ENCODE data around the gene STRN3.
"Not testable (repeated sequence)": the region's sequence is repeated elsewhere in the genome, so short reads cannot be mapped to it uniquely, and the experiment has no call there.

The STRN3 gene, protein sequence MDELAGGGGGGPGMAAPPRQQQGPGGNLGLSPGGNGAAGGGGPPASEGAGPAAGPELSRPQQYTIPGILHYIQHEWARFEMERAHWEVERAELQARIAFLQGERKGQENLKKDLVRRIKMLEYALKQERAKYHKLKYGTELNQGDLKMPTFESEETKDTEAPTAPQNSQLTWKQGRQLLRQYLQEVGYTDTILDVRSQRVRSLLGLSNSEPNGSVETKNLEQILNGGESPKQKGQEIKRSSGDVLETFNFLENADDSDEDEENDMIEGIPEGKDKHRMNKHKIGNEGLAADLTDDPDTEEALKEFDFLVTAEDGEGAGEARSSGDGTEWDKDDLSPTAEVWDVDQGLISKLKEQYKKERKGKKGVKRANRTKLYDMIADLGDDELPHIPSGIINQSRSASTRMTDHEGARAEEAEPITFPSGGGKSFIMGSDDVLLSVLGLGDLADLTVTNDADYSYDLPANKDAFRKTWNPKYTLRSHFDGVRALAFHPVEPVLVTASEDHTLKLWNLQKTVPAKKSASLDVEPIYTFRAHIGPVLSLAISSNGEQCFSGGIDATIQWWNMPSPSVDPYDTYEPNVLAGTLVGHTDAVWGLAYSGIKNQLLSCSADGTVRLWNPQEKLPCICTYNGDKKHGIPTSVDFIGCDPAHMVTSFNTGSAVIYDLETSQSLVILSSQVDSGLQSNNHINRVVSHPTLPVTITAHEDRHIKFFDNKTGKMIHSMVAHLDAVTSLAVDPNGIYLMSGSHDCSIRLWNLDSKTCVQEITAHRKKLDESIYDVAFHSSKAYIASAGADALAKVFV

DNA sequence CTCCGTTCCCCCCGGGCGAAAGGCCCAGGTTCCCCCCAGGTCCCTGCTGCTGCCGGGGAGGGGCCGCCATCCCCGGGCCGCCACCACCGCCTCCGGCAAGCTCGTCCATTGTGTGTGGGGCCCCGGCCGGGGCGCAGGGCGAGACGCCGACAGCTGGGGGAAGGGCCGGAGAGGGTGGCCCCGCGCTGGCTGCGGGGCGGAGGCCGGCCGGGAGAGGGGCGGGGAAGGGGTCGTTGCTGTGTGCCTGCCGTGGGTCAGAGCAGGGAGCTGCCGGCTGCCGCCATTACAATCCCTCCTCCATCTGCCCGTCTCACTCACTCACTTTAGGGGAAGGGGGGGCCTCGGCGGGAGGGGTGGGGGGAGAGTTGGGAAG, at the start of gene STRN3:
STRN3 (minus strand) TSS at position 303 of the 373 bp plus-strand sequence; CDS start at position 109, 194 bp downstream.
- no peaks in the 10 kb centered on the region; the same call in 1 of the 2 replicates for H3K36me3 ChIP-seq (ENCODE audit: insufficient read depth, low read length)
- H3K4me1 ChIP-seq (ENCODE audit: insufficient read depth, low read length), result peaks cover 7% of the 10 kb centered on the region; the same call in 1 of the 2 replicates
- H3K9me3 ChIP-seq (ENCODE audit: control insufficient read depth, insufficient read depth, low read length), result no peaks in the 10 kb centered on the region
- peak within 1 kb of the TSS; percentile 94 for H3K9ac ChIP-seq (ENCODE audit: low read depth, low read length)

DNA sequence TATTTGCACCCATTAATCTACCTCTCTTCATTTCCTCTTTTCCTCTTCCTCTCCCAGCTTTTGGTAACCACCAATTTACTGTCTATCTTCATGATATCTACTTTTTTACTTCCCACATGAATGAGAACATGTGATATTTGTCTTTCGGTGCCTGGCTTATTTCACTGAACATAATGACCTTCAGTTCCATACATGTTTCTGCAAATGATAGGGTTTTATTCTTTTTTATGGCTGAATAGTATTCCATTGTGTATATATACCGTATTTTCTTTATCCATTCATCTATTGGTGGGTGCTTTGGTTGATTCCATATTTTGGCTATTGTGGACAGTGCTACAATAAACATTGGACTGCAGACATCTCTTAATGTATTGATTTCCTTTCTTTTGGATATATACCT, 49.0 kb upstream of the STRN3 start:
- Histone ChIP-seq H3K9me3 (ENCODE audit: control insufficient read depth, insufficient read depth, low read length) (no peaks in the 10 kb centered on the region), H3K36me3 (ENCODE audit: insufficient read depth, low read length) (no peaks in the 10 kb centered on the region; the same call in 1 of the 2 replicates), H3K9ac (ENCODE audit: low read depth, low read length) (no peak overlapping the region), H3K4me1 (ENCODE audit: insufficient read depth, low read length) (no peaks in the 10 kb centered on the region)

DNA sequence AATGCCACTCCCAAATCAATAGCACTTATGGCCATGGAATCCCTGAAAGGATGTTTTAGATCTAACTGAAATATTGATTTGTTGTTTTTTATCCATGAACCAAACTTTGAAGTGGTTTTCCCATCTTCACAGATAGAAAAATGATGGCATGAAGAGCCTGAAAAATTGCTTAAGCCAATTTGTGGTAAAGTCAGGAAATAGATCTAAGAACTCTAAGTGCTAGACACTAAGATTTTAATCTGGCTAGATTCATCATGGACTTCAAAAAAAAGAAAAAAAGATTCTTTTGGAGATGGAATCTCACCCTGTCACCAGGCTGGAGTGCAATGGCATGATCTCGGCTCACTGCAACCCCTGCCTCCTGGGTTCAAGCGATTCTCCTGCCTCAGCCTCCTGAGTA, 45.0 kb upstream of the STRN3 start:
- no peaks in the 10 kb centered on the region; the same call in 1 of the 2 replicates for H3K36me3 ChIP-seq (ENCODE audit: insufficient read depth, low read length)
- no peaks in the 10 kb centered on the region for H3K4me1 ChIP-seq (ENCODE audit: insufficient read depth, low read length)
- H3K9me3 ChIP-seq (ENCODE audit: control insufficient read depth, insufficient read depth, low read length), result no peaks in the 10 kb centered on the region
- H3K9ac ChIP-seq (ENCODE audit: low read depth, low read length), result no peak overlapping the region

DNA sequence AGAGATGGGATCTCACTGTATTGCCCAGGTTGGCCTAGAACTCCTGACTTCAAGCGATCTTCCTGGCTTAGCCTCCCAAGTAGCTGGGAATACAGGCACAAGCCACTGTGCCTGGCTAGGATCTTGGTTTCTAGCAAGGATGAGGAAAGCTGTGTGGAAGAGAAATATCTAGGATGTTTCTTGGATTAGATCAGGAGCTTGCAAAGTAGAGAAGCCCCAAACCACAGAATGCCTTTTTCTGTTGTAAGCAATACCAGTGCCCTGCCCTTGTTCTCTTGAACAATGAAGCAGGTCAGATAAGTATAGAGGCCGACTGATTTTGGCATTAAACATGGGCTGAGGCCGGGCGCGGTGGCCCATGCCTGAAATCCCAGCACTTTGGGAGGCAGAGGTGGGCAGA, 44.3 kb upstream of the STRN3 start:
- Histone ChIP-seq H3K36me3 (ENCODE audit: insufficient read depth, low read length) (no peaks in the 10 kb centered on the region; the same call in 1 of the 2 replicates), H3K4me1 (ENCODE audit: insufficient read depth, low read length) (no peaks in the 10 kb centered on the region), H3K9me3 (ENCODE audit: control insufficient read depth, insufficient read depth, low read length) (no peaks in the 10 kb centered on the region), H3K9ac (ENCODE audit: low read depth, low read length) (no peak overlapping the region)

DNA sequence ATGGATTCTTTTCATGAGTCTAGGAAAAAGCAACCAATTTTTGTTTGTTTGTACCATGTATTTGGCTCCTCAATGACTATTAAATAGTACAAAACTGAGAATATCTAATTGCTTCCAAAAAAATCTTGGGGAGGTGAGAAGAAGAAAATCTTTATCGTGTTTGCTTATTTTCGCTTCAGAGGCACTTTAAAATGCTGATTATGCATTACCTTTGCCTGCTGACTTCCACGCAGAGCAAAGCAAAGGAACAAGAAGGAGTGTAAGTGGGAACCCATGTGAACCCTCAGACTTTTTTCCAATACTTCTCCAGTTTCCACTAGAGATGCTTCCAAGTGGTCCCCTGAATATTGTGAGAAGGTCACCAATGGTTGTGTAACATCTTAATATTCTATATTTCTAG, 43.2 kb upstream of the STRN3 start:
- Histone ChIP-seq H3K9ac (ENCODE audit: low read depth, low read length) (no peak overlapping the region), H3K9me3 (ENCODE audit: control insufficient read depth, insufficient read depth, low read length) (no peaks in the 10 kb centered on the region), H3K4me1 (ENCODE audit: insufficient read depth, low read length) (no peaks in the 10 kb centered on the region), H3K36me3 (ENCODE audit: insufficient read depth, low read length) (no peaks in the 10 kb centered on the region; the same call in 1 of the 2 replicates)

DNA sequence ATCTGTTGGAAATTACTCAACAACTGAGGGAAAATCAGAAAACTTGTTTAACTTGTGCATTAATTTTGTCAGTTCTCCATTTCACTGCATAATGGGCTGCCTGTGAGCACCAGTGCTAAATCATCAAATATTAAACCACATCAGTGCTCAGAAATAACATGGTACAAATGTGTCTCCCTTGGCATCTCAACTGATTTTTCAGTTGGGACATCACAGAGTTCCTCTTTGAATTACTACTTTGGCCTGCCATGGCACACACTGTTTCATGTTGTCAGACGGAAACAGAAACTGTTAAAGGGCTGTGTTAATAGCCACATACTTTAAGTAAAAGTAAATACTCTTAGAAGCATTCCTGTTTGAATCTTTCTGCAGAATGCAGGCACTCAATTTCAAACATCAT, 42.1 kb upstream of the STRN3 start:
- H3K9me3 ChIP-seq (ENCODE audit: control insufficient read depth, insufficient read depth, low read length), result no peaks in the 10 kb centered on the region
- no peak overlapping the region for H3K9ac ChIP-seq (ENCODE audit: low read depth, low read length)
- no peaks in the 10 kb centered on the region; the same call in 1 of the 2 replicates for H3K36me3 ChIP-seq (ENCODE audit: insufficient read depth, low read length)
- no peaks in the 10 kb centered on the region for H3K4me1 ChIP-seq (ENCODE audit: insufficient read depth, low read length)

DNA sequence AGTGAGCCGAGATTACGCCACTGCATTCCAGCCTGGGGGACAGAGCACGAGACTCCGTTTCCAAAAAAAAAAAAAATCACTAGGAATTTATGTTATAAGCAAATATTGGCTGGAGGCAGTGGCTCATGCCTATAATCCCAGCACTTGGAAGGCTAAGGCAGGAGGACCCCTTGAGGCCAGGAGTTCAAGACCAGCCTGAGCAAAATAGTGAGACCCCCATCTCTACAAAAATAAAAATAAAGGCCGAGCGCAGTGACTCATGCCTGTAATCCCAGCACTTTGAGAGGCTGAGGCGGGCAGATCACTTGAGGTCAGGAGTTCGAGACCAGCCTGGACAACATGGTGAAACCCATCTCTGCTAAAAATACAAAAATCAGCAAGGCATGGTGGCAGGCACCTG, 36.7 kb upstream of the STRN3 start:
- H3K4me1 ChIP-seq (ENCODE audit: insufficient read depth, low read length), result peaks cover 24% of the 10 kb centered on the region
- not testable (repeated sequence) for H3K9me3 ChIP-seq (ENCODE audit: control insufficient read depth, insufficient read depth, low read length); H3K9ac ChIP-seq (ENCODE audit: low read depth, low read length); H3K36me3 ChIP-seq (ENCODE audit: insufficient read depth, low read length)

DNA sequence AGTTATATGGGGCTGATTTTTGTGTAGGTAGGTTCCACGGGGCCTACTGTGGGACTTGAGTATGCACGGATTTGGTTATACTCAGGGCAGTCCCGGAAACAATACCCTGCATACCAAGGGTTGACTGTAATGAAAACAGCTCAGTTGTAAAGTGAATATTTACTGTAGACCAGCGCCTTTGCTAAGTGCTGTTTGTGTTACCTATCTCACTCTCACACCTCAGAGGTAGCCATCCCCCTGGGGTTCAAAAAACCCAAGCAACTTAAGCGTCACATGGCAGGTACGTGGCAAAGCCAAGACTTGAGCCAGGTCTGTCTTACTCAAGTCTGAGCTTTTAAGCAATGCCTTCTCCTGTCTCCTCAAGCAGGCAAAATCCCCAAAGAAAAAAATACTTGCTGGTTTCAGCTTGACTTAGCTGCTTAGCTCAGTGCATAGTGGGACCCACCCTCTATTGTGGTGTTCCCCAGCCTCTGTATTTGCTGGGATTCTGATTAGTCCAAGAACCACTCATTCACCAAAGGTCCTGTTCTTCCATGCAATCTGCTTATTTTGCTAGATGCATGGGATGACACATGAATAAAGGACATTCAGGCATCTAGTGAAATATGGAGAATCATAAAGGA, 34.2 kb upstream of the STRN3 start:
- no peaks in the 10 kb centered on the region for H3K9me3 ChIP-seq (ENCODE audit: control insufficient read depth, insufficient read depth, low read length)
- H3K9ac ChIP-seq (ENCODE audit: low read depth, low read length), result no peak overlapping the region
- no peaks in the 10 kb centered on the region for H3K36me3 ChIP-seq (ENCODE audit: insufficient read depth, low read length)
- H3K4me1 ChIP-seq (ENCODE audit: insufficient read depth, low read length), result peaks cover 25% of the 10 kb centered on the region

DNA sequence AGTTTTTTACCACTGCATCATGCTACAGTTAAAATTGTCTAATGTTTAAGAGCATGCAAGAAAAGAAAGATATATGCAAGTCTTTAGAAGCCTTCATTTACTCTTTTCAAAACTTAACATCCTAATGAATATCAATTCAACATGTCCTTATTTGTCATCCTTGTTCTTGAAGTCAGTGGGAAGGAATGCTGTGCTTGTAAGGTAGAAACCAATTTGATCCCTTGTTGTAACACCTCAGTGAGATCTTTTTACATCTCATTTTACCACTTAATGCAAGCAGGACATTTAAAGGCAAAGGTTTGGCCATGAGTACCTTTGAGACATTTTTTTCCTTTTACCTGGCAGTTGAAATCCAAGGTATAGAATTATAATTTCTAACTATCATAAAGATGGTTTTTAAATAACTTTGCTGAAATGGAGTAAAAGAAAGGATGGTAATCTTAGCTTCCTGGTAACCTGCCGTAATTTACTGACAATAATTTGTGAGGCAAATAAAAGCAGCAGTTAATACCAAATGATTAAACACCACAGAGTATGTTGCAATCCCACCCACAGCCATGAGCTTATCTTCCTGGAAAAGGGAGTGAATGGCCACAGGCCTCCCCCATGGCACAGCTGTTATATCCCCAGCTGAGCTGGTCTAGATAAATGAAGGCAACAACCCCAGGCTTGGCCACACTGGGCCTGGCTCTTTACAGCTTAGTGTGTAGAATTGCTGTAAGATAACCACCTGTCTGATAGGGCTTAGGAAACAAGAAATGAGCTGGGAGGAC, 33.2 kb upstream of the STRN3 start:
- no peak overlapping the region for H3K9ac ChIP-seq (ENCODE audit: low read depth, low read length)
- H3K9me3 ChIP-seq (ENCODE audit: control insufficient read depth, insufficient read depth, low read length), result no peaks in the 10 kb centered on the region
- peaks cover 25% of the 10 kb centered on the region for H3K4me1 ChIP-seq (ENCODE audit: insufficient read depth, low read length)
- no peaks in the 10 kb centered on the region for H3K36me3 ChIP-seq (ENCODE audit: insufficient read depth, low read length)

DNA sequence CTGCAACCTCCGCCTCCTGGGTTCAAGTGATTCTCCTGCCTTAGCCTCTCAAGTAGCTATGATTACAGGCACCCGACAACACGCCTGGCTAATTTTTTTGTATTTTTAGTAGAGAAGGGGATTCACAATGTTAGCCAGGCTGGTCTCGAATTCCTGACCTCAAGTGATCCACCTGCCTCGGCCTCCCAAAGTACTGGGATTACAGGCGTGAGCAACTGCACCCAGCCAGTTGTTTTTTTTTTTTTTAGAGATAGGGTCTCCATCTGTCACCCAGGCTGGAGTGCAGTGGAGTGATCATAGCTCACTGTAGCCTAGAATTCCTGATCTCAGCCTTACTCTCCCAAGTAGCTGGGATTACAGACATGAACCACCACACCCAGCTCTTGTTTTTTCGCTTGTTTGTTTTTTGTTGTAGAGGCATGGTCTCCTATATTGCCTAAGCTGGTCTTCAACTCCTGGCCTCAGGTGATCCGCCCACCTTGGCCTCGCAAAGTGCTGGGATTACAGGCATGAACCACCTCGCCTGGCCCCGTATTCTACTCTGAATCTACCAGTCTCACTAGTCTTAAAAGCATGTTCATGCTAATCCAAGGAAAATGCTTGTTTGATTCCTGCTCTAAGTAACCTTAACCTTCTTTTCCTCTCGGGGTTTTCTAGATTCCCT, 31.7 kb upstream of the STRN3 start:
- no peak overlapping the region for H3K9ac ChIP-seq (ENCODE audit: low read depth, low read length)
- peaks cover 25% of the 10 kb centered on the region for H3K4me1 ChIP-seq (ENCODE audit: insufficient read depth, low read length)
- no peaks in the 10 kb centered on the region for H3K36me3 ChIP-seq (ENCODE audit: insufficient read depth, low read length)
- no peaks in the 10 kb centered on the region for H3K9me3 ChIP-seq (ENCODE audit: control insufficient read depth, insufficient read depth, low read length)

DNA sequence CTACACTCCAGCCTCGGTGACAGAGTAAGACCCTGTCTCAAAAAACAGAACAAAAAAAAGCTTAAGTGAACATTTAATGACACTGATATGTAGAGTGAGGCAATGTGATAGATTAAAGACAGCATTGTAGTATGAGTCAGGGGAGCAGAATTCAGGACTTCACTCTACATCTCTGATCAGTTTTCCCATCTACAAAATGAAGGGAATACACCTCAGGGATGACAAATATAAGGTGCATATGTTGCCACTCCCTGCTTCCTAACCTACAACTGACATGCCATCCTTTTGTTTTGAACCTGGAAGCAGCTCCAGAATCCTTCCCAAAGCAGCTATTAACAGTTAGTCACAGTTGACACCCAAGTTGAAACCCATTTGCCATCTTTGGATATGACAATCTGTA, 30.9 kb upstream of the STRN3 start:
- Histone ChIP-seq H3K36me3 (ENCODE audit: insufficient read depth, low read length) (no peaks in the 10 kb centered on the region), H3K9ac (ENCODE audit: low read depth, low read length) (no peak overlapping the region), H3K9me3 (ENCODE audit: control insufficient read depth, insufficient read depth, low read length) (no peaks in the 10 kb centered on the region), H3K4me1 (ENCODE audit: insufficient read depth, low read length) (peaks cover 25% of the 10 kb centered on the region)

DNA sequence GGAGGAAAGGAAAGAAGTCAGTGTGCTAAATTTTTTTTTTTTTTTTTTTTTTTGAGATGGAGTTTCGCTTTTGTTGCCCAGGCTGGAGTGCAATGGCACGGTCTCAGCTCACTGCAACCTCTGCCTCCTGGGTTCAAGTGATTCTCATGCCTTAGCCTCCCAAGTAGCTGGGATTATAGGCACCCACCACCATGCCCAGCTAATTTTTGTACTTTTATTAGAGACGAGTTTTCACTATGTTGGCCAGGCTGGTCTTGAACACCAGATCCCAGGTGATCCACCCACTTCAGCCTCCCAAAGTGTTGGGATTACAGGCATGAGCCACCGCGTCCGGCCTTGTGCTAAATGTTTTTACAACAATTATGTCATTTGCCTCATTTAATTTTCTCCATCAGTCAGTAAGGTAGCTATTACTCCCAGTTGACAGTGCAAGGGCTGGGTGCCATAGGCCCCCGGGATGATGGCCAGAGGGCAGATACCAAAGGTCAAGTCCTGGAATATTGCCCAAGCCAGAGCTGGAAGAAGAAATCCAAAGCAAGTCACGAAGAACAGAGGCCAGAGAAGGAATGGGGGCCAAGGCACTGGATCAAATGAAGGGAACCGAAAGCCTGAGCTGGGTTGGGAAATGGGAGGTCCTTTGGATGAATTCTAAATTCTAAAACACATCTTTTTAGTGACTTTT, 26.9 kb upstream of the STRN3 start:
- H3K4me1 ChIP-seq (ENCODE audit: insufficient read depth, low read length); H3K9me3 ChIP-seq (ENCODE audit: control insufficient read depth, insufficient read depth, low read length); H3K9ac ChIP-seq (ENCODE audit: low read depth, low read length); H3K36me3 ChIP-seq (ENCODE audit: insufficient read depth, low read length): not testable (repeated sequence)

DNA sequence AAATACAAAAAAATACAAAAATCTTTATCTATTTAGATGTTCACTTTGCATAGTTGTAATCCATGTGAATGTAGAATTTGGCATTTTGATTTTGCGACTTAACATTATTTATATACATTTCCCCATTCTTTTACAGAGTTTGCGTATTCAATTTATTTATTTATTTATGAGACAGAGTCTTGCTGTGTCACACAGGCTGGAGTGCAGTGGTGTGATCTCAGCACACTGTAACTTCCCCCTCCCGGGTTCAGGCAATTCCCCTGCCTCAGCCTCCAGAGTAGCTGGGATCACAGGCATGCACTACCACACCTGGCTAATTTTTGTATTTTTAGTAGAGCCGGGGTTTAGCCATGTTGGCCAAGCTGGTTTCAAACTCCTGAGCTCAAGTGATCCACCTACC, 25.3 kb upstream of the STRN3 start:
- no peak overlapping the region for H3K9ac ChIP-seq (ENCODE audit: low read depth, low read length)
- H3K4me1 ChIP-seq (ENCODE audit: insufficient read depth, low read length), result no peaks in the 10 kb centered on the region
- no peaks in the 10 kb centered on the region for H3K9me3 ChIP-seq (ENCODE audit: control insufficient read depth, insufficient read depth, low read length)
- no peaks in the 10 kb centered on the region for H3K36me3 ChIP-seq (ENCODE audit: insufficient read depth, low read length)

Measured in ES-I3 (cell line).